GM19395 (cell line): ENCODE results near the gene CSNK1G1.

Source experiments
- ATAC-seq: cut with Tn5 transposase; IDR thresholded peaks from one replicate; pipeline ENCODE4 v1.9.1; 2021; ENCODE audit warnings: mild to moderate bottlenecking, moderate library complexity; ENCODE audit not compliant: unreplicated experiment

CSNK1G1 gene

DNA sequence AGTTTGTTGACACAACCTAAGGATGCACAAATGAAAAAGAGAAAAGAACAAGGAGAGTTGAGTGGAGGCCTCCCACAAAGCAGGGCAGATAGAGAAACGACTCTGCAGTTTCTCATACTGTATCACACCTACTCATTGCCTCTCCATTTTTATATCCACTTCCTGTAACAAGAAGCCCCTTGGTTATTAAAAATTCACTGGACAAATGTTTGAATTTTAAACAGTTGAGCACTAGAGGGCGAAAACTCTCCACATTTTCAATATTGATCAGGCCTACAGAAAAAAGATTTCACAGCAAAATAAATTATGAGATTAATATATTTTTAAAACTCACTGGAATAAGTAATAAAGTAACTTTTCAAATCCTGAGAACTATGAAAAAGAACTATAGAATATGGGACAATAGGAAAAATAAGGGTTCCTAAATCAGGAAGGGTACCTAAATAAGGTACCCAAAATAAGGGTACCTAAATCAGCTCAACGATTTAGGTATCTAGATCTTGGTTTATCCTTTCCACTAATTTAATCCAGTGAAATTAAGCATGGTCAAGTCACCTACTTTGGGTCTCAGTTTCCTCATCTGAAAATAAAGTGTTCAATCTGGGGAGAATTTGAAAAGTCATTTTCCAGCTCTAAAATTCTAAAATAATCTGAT is 146.2 kb downstream of the CSNK1G1 start:
- no peak for ATAC-seq

- ATAC-seq: no peak
Observed at GRCh38 chr15:64205202-64205601, 150.8 kb downstream of the CSNK1G1 start.

DNA sequence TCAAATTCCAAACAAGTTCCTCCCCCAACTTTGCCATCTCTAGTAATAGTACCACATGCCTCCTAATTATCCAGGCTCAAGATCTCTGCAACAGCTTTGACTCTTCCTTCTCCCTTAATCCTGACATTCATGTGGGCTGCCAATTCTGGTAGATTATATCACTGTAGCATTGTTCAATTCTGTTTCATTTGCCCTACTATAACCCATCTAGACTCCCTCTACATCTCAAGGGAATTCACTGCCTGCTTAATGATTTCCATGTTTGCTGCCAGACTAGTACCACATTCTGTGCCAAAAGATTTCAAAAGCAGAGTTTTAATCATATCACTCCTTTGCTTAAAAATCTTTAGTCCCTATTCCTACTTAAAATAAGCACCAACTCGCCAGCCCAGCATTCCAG is 158.5 kb downstream of the CSNK1G1 start:
- no peak for ATAC-seq

DNA sequence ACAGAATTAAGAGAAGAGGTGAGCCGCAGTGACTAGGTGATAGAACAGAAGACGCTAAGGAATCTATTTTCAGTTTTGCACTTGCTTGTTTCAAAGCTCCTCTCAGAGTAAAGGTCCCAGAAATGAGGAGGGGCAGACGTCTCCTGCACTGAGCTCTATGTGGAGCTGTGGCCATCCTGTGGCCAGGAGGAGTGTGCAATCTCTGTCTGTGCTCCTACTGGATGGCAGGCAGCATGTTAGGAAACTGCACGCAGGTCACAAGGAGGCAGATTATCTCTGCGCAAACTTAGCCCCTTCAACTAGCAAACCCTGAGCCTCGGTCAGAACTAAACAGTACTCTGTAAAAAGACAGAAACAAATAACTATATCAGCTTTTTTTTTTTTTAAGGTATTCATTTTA is 162.0 kb downstream of the CSNK1G1 start:
- ATAC-seq: no peak

GRCh38 chr15:64191971-64192830 is 163.8 kb downstream of the CSNK1G1 start:
- no peak for ATAC-seq

DNA sequence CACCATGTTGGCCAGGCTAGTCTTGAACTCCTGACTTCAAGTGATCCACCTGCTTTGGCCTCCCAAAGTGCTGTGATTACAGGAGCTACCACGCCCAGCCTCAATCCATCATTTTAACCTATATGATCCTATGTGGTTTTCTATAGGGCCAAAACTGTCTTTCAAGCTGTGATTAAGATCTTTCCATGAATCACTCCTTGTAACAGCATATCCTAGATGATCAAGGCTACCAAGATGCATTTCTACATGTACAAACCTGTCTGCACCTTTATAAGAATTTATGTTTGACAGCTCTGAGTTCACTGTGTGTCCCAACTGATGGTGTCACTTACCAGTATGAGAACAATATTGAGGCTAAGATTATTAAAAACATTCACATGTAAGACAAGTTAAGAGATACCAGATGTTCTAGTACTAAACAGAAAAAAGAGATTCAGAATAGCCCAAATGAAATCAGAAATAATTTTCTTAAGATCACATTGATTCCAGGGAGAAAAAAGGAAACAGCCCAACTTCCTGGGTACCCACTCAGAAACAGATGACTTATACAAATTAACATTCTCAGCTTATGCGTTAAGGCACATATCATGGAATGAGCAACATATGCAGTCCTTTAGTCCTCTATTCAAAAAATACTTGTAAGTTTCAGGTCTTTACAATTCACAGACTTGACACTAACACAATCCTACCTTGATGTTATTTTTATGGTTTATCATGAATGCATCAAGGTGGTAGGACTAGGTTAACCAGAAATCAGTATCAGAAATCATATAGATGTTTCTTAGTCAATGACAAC is 168.4 kb downstream of the CSNK1G1 start:
- ATAC-seq: no peak

- ATAC-seq: no peak
Observed at GRCh38 chr15:64185146-64185911, 170.6 kb downstream of the CSNK1G1 start.

GRCh38 chr15:64182859-64183370 is 173.1 kb downstream of the CSNK1G1 start:
- no peak for ATAC-seq

GRCh38 chr15:64180235-64180824 is 175.6 kb downstream of the CSNK1G1 start:
- peak; percentile 71 for ATAC-seq

- ATAC-seq: no peak
Observed at GRCh38 chr15:64166102-64166890, 189.7 kb downstream of the CSNK1G1 start.

DNA sequence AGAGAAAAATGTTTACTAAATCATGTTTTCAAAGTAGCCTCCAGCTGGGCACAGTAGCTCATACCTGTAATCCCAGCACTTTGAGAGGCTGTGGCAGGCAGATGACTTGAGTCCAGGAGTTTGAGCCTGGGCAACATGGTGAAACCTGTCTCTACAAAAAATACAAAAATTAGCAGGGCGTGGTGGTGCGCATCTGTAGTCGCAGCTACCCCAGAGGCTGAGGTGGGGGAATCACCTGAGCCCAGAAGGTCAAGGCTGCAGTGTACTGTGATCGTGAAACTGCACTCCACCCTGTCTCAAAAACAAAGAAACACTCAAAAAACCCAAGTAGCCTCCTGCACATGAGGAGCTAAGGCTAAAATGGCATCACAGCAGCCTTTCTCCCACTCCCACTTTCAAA is 191.5 kb downstream of the CSNK1G1 start:
- ATAC-seq: no peak

GRCh38 chr15:64163659-64164362 is 192.2 kb downstream of the CSNK1G1 start:
- peak; percentile 10 for ATAC-seq

- peak; percentile 85 for ATAC-seq
Observed at GRCh38 chr15:64162869-64163658, 192.9 kb downstream of the CSNK1G1 start, which contains the start of gene PPIB. Gene PPIB (minus strand): TSS chr15:64163022. CDS start chr15:64162986, 36 bp downstream.

GRCh38 chr15:64162478-64162868 is 193.5 kb downstream of the CSNK1G1 start:
- peak; percentile 36 for ATAC-seq

- no peak for ATAC-seq
Observed at GRCh38 chr15:64161688-64162477, 194.1 kb downstream of the CSNK1G1 start.

DNA sequence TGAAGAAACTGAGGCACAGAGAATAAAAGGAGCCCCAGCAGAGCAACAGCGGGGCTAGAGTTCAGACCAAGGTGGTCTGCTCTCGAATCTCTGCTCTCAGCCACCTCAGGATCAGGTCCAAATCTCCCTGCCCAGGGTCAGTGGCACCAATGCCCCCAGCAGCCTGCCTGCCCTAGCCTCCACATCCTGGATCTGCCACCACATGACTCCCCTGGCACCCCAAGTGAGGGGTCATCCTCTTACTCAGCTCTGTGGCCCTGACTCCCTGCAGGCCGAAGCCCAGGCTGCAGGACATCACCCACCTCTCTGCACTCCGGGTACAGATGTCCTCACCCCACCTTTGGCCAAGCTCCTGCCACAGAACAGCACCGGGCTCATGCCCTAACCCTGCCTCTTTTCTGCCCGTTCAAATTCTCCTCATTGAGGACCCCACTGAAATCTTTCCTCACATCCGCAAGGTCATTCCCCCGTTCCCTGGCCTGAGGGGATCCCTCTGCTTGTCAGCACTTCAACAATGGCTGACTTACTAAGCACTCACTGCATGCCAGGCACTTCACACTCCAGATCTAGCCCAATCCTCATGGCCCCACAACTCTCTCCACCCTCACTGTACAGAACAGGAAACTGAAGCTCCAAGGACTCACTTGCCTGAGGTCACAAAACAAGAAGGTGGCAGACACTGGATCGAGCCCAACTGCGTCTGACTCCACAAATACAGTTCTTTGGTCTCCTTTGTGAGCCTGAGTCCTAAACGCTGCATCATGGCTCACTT is 197.4 kb downstream of the CSNK1G1 start:
- no peak for ATAC-seq
